ENCODE data around the gene SLC4A7.

DNA sequence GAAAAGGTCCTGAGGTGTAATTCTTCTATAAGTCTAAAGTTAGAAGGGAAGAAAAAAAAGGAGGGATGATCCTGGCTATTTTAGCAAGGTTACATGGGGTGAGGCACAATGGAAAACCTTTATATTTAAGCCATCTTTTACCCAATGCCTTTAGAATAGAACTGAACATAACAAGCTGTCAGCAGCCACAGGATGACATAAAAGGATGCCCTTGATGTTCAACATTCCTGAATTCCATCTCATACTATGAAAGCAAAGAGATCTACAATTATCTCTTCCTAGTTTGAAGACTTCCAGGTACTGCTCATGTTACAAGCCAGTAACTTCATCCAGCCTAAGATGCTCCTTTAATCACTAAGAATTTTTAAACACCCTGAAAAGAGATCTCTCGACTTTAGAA is 141.9 kb downstream of the SLC4A7 start:
- TF ChIP-seq, protein P1, sequence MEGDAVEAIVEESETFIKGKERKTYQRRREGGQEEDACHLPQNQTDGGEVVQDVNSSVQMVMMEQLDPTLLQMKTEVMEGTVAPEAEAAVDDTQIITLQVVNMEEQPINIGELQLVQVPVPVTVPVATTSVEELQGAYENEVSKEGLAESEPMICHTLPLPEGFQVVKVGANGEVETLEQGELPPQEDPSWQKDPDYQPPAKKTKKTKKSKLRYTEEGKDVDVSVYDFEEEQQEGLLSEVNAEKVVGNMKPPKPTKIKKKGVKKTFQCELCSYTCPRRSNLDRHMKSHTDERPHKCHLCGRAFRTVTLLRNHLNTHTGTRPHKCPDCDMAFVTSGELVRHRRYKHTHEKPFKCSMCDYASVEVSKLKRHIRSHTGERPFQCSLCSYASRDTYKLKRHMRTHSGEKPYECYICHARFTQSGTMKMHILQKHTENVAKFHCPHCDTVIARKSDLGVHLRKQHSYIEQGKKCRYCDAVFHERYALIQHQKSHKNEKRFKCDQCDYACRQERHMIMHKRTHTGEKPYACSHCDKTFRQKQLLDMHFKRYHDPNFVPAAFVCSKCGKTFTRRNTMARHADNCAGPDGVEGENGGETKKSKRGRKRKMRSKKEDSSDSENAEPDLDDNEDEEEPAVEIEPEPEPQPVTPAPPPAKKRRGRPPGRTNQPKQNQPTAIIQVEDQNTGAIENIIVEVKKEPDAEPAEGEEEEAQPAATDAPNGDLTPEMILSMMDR (IDR thresholded peaks at IDR 0.05 in 4 of 5, conservative IDR thresholded peaks at IDR 0.05 in 1 of 5): no peak
- TF ChIP-seq POLR2A (IDR thresholded peaks at IDR 0.05): no peak

Data from gastrocnemius medialis (tissue), 4 donors.